WTC11 (cell line): Measurements from ENCODE around the gene FOXP4. TPM values are rescaled to one million over a fixed set of nuclear protein-coding genes. Genes with fewer than 3 reads are reported as not detected.

Experiments used
- ATAC-seq: fragments of 200-7000 bp; cut with Tn5 transposase; 2 replicates; pipeline ENCODE4 v1.10.0; 2021; ENCODE audit warnings: mild to moderate bottlenecking, moderate library complexity
- CTCF ChIA-PET: fragments of 300-600 bp; sonication (Branson Sonifier 250); formaldehyde crosslinking; loops from one replicate; lab custom pipeline; 2021; ENCODE audit warnings: antibody characterized with exemption; lab: Charles Lee
- POLR2A ChIA-PET: fragments of 350-600 bp; sonication (Branson Sonifier 250); formaldehyde crosslinking; loops from one replicate; lab custom pipeline; 2021; ENCODE audit warnings: antibody characterized with exemption; lab: Charles Lee
- DNase-seq: peaks from one replicate; pipeline ENCODE4 v3.0.0; 2021; ENCODE audit warnings: low spot score
- H3K27ac Mint-ChIP-seq: 2 replicates; pipeline ENCODE4 v1.8.0; 2021; ENCODE audit warnings: mixed read lengths
- H3K27me3 Mint-ChIP-seq: 2 replicates; pipeline ENCODE4 v1.8.0; 2021; ENCODE audit warnings: low read depth, mild to moderate bottlenecking, moderate library complexity, mixed read lengths
- H3K36me3 Mint-ChIP-seq: 2 replicates; pipeline ENCODE4 v1.8.0; 2021; ENCODE audit warnings: mixed read lengths
- H3K4me1 Mint-ChIP-seq: 2 replicates; pipeline ENCODE4 v1.8.0; 2022; ENCODE audit warnings: mixed read lengths
- H3K4me3 Mint-ChIP-seq: 2 replicates; pipeline ENCODE4 v1.8.0; 2021; ENCODE audit warnings: mild to moderate bottlenecking, moderate library complexity, mixed read lengths
- H3K9me3 Mint-ChIP-seq: 2 replicates; pipeline ENCODE4 v1.8.0; 2021; ENCODE audit warnings: mixed read lengths
- ATF3 ChIP-seq: sonication (generic); formaldehyde crosslinking; conservative IDR thresholded peaks from 2 replicates; pipeline ENCODE4 v1.8.1; 2022; ENCODE audit warnings: mild to moderate bottlenecking, missing genetic modification reagents
- CDX4 ChIP-seq: fragments of 250-450 bp; sonication (Bioruptor Pico); IDR thresholded peaks from 2 replicates; pipeline ENCODE4 v1.9.0; 2021; ENCODE audit warnings: moderate library complexity, mild to moderate bottlenecking, inconsistent platforms, borderline replicate concordance
- E2F1 ChIP-seq: sonication (generic); formaldehyde crosslinking; IDR thresholded peaks from 2 replicates; pipeline ENCODE4 v1.8.0; 2022; ENCODE audit warnings: mild to moderate bottlenecking, missing genetic modification reagents
- HMGXB4 ChIP-seq: sonication (generic); formaldehyde crosslinking; IDR thresholded peaks from 2 replicates; pipeline ENCODE4 v1.8.1; 2023; ENCODE audit warnings: mild to moderate bottlenecking, moderate library complexity, missing genetic modification reagents
- IRF1 ChIP-seq: sonication (generic); formaldehyde crosslinking; IDR thresholded peaks from 2 replicates; pipeline ENCODE4 v1.8.0; 2023; ENCODE audit warnings: missing genetic modification reagents
- IRF2 ChIP-seq: sonication (generic); formaldehyde crosslinking; IDR thresholded peaks from 2 replicates; pipeline ENCODE4 v1.8.0; 2022; ENCODE audit warnings: low read depth, missing genetic modification reagents, borderline replicate concordance
- JAZF1 ChIP-seq: fragments of 250-450 bp; sonication (Bioruptor Pico); IDR thresholded peaks from 2 replicates; pipeline ENCODE4 v1.9.0; 2021; ENCODE audit warnings: moderate library complexity, mild to moderate bottlenecking, inconsistent platforms
- MXD4 ChIP-seq: fragments of 250-450 bp; sonication (Bioruptor Pico); IDR thresholded peaks from 2 replicates; pipeline ENCODE4 v1.8.0; 2021; ENCODE audit warnings: mild to moderate bottlenecking, moderate library complexity, borderline replicate concordance
- NR3C1 ChIP-seq: sonication (generic); formaldehyde crosslinking; conservative IDR thresholded peaks from 2 replicates; pipeline ENCODE4 v1.8.1; 2023; ENCODE audit warnings: low read depth, mild to moderate bottlenecking, missing genetic modification reagents
- OVOL2 ChIP-seq: fragments of 250-450 bp; sonication (Bioruptor Pico); IDR thresholded peaks from 2 replicates; pipeline ENCODE4 v1.9.0; 2021; ENCODE audit warnings: mild to moderate bottlenecking, borderline replicate concordance
- PREB ChIP-seq: sonication (generic); formaldehyde crosslinking; IDR thresholded peaks from 2 replicates; pipeline ENCODE4 v1.8.1; 2022; ENCODE audit warnings: mild to moderate bottlenecking, missing genetic modification reagents, moderate library complexity, borderline replicate concordance
- SMAD4 ChIP-seq: sonication (generic); formaldehyde crosslinking; IDR thresholded peaks from 2 replicates; pipeline ENCODE4 v1.8.0; 2022; ENCODE audit warnings: mild to moderate bottlenecking, missing genetic modification reagents
- SP1 ChIP-seq: sonication (generic); formaldehyde crosslinking; conservative IDR thresholded peaks from 2 replicates; pipeline ENCODE4 v1.8.1; 2022; ENCODE audit warnings: missing genetic modification reagents
- USF2 ChIP-seq: sonication (generic); formaldehyde crosslinking; IDR thresholded peaks from 2 replicates; pipeline ENCODE4 v1.8.1; 2023; ENCODE audit warnings: mild to moderate bottlenecking, missing genetic modification reagents, moderate library complexity
- ZMAT4 ChIP-seq: fragments of 250-450 bp; sonication (Bioruptor Pico); IDR thresholded peaks from 2 replicates; pipeline ENCODE4 v1.9.0; 2021; ENCODE audit warnings: mild to moderate bottlenecking
- ZNF121 ChIP-seq: sonication (generic); formaldehyde crosslinking; IDR thresholded peaks from 2 replicates; pipeline ENCODE4 v1.8.0; 2023; ENCODE audit warnings: missing genetic modification reagents
- ZNF317 ChIP-seq: sonication (generic); formaldehyde crosslinking; IDR thresholded peaks from 2 replicates; pipeline ENCODE4 v1.8.1; 2023; ENCODE audit warnings: low read depth, mild to moderate bottlenecking, moderate library complexity, missing genetic modification reagents, borderline replicate concordance
- ZSCAN18 ChIP-seq: fragments of 250-450 bp; sonication (Bioruptor Pico); IDR thresholded peaks from 2 replicates; pipeline ENCODE4 v2.1.2; 2022; ENCODE audit warnings: mild to moderate bottlenecking, moderate library complexity
- total RNA-seq: library from RNA; stranded (reverse); gene quantifications from 3 replicates; pipeline ENCODE4 v1.2.3, GENCODE V29; 2021

Gene FOXP4
- total RNA-seq, 1 experiment from 2014 or later: 36.6 TPM

- Mint-ChIP-seq H3K27me3 (no peaks in the 10 kb centered on the region; the same call in 1 of the 2 replicates), H3K4me1 (peaks cover 62% of the 10 kb centered on the region), H3K36me3 (peaks cover 15% of the 10 kb centered on the region), H3K4me3 (no peak overlapping the region), H3K27ac (no peak overlapping the region), H3K9me3 (no peaks in the 10 kb centered on the region)
- no peak for DNase-seq
- ChIA-PET CTCF (no interaction called here), POLR2A (no interaction called here)
- TF ChIP-seq JAZF1 (CRISPR knock-in tag) (no peak), PREB (CRISPR knock-in tag) (no peak), NR3C1 (CRISPR knock-in tag) (no peak), ZMAT4 (CRISPR knock-in tag) (no peak), ATF3 (CRISPR knock-in tag) (no peak), MXD4 (CRISPR knock-in tag) (no peak), USF2 (CRISPR knock-in tag) (no peak), SMAD4 (CRISPR knock-in tag) (no peak), CDX4 (CRISPR knock-in tag) (no peak), HMGXB4 (CRISPR knock-in tag) (no peak), E2F1 (no peak), ZSCAN18 (no peak), OVOL2 (CRISPR knock-in tag) (no peak), ZNF317 (CRISPR knock-in tag) (no peak), IRF1 (CRISPR knock-in tag) (no peak), ZNF121 (CRISPR knock-in tag) (no peak), IRF2 (CRISPR knock-in tag) (no peak), SP1 (CRISPR knock-in tag) (no peak)
- no peak for ATAC-seq
Measured at GRCh38 chr6:41567684-41568083, 21.5 kb downstream of the FOXP4 start.
